Measurements from ENCODE around the gene UFD1. TPM values are rescaled to one million over a fixed set of nuclear protein-coding genes. Genes with fewer than 3 reads are reported as not detected.

The UFD1 gene
- total and polyA plus RNA-seq, 2 donors (not counting 1 experiment from before 2014, with no cell fraction given): 43.5 to 70.1 TPM

DNA sequence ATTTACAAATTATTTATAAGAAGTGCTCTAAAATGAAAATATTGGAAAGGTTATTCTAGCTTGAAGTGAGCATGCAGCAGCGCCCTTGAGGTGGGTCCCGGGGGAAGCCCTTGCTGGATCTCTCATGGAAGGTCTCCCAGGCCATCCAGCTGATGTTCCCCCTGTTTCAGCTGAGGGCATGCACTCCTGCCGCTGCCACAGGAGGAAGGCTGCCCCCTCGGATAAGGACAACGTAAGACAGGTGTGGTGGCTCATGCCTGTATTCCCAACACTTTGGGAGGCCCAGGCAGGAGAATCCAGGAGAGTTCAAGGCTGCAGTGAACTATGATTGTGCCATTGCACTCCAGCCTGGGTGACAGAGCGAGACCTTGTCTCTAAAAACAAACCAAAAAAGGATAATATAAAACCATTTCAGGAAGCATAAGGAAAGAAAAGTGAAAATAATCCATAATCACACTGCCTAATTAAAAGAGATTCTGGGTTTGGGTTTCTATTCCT is 15.7 kb upstream of the UFD1 start:
- H4K20me1 ChIP-seq (ENCODE audit: control insufficient read depth, insufficient read depth, low read length, poor library complexity, severe bottlenecking): no peaks in the 10 kb centered on the region
- DNase-seq: no peak
- no peak overlapping the region for H3K4me2 ChIP-seq (replicated peaks; ENCODE audit: low read depth, low read length, poor library complexity, severe bottlenecking)
- H3K4me3 ChIP-seq (ENCODE audit: control extremely low read depth in 1 of 5, extremely low read depth in 1 of 5, insufficient read depth in 1 of 5, low read depth in 2 of 5, low read length in 4 of 5): no peak overlapping the region
- Mint-ChIP-seq H3K27me3 (no peaks in the 10 kb centered on the region), H3K4me1 (no peaks in the 10 kb centered on the region), H3K27ac (no peak overlapping the region), H3K9me3 (ENCODE audit: insufficient read depth) (no peaks in the 10 kb centered on the region), H3K4me3 (no peak overlapping the region)
- H2AFZ ChIP-seq (ENCODE audit: insufficient read depth, low read depth, low read length, poor library complexity, severe bottlenecking): no peak overlapping the region
- H3K27me3 ChIP-seq (replicated peaks in 1 of 4; ENCODE audit: control extremely low read depth in 1 of 4, control insufficient read depth in 3 of 4, insufficient read depth in 4 of 4, low read length in 3 of 4): no peaks in the 10 kb centered on the region
- intact Hi-C loops (cut with micrococcal nuclease): no loop called here
- H3K9ac ChIP-seq (ENCODE audit: low read length): no peak overlapping the region
- ATAC-seq (ENCODE audit: low read depth): no peak
- ChIA-PET CTCF (interaction anchor here (1.0 to 1.9 kb wide), 2 partner anchors 136 to 139 kb away, joined by 3 to 5 read pairs; no protein-coding TSS in a partner anchor), POLR2A (no interaction called here)
- H3K36me3 ChIP-seq (replicated peaks in 1 of 2; ENCODE audit: control extremely low read depth in 1 of 2, control insufficient read depth in 1 of 2, extremely low read depth in 1 of 2, insufficient read depth in 2 of 2, low read length in 1 of 2): no peaks in the 10 kb centered on the region
- TF ChIP-seq CTCF (IDR thresholded peaks at IDR 0.05): no peak
- TF ChIP-seq EZH2 (IDR thresholded peaks at IDR 0.05; ENCODE audit: borderline replicate concordance, insufficient read depth, low read depth, low read length, poor library complexity, severe bottlenecking): no peak
- H3K9me3 ChIP-seq (ENCODE audit: control extremely low read depth in 1 of 3, control insufficient read depth in 2 of 3, insufficient read depth in 1 of 3, low read length in 2 of 3): no peaks in the 10 kb centered on the region
- H3K4me1 ChIP-seq (ENCODE audit: control insufficient read depth in 2 of 2, insufficient read depth in 2 of 2, low read length in 2 of 2): no peaks in the 10 kb centered on the region
- H3K27ac ChIP-seq (ENCODE audit: low read length in 2 of 2): no peak overlapping the region
- WGBS (ENCODE audit: insufficient coverage): 98% methylated on average over 5 of the region's 6 CpGs
- H3K79me2 ChIP-seq (ENCODE audit: control insufficient read depth, insufficient read depth, low read length): no peaks in the 10 kb centered on the region

- Mint-ChIP-seq H3K4me1 (no peaks in the 10 kb centered on the region), H3K27me3 (no peaks in the 10 kb centered on the region), H3K27ac (no peak overlapping the region), H3K9me3 (ENCODE audit: insufficient read depth) (no peaks in the 10 kb centered on the region), H3K4me3 (no peak overlapping the region)
- intact Hi-C loops (cut with micrococcal nuclease): no loop called here
- H3K79me2 ChIP-seq (ENCODE audit: control insufficient read depth, insufficient read depth, low read length): no peaks in the 10 kb centered on the region
- WGBS (ENCODE audit: insufficient coverage): 100% methylated on average over 7 of the region's 8 CpGs
- H3K36me3 ChIP-seq (replicated peaks in 1 of 2; ENCODE audit: control extremely low read depth in 1 of 2, control insufficient read depth in 1 of 2, extremely low read depth in 1 of 2, insufficient read depth in 2 of 2, low read length in 1 of 2): no peaks in the 10 kb centered on the region
- no peak overlapping the region for H3K27ac ChIP-seq (ENCODE audit: low read length in 2 of 2)
- H3K4me1 ChIP-seq (ENCODE audit: control insufficient read depth in 2 of 2, insufficient read depth in 2 of 2, low read length in 2 of 2): no peaks in the 10 kb centered on the region
- H3K4me3 ChIP-seq (ENCODE audit: control extremely low read depth in 1 of 5, extremely low read depth in 1 of 5, insufficient read depth in 1 of 5, low read depth in 2 of 5, low read length in 4 of 5): no peak overlapping the region
- no peak overlapping the region for H3K4me2 ChIP-seq (replicated peaks; ENCODE audit: low read depth, low read length, poor library complexity, severe bottlenecking)
- H2AFZ ChIP-seq (ENCODE audit: insufficient read depth, low read depth, low read length, poor library complexity, severe bottlenecking): no peak overlapping the region
- no peaks in the 10 kb centered on the region for H3K27me3 ChIP-seq (replicated peaks in 1 of 4; ENCODE audit: control extremely low read depth in 1 of 4, control insufficient read depth in 3 of 4, insufficient read depth in 4 of 4, low read length in 3 of 4)
- no peak for DNase-seq
- ATAC-seq (ENCODE audit: low read depth): no peak
- no peak overlapping the region for H3K9ac ChIP-seq (ENCODE audit: low read length)
- ChIA-PET CTCF (interaction anchor here (1.0 to 1.9 kb wide), 2 partner anchors 136 to 140 kb away, joined by 3 to 5 read pairs; no protein-coding TSS in a partner anchor), POLR2A (no interaction called here)
- no peaks in the 10 kb centered on the region for H3K9me3 ChIP-seq (ENCODE audit: control extremely low read depth in 1 of 3, control insufficient read depth in 2 of 3, insufficient read depth in 1 of 3, low read length in 2 of 3)
- H4K20me1 ChIP-seq (ENCODE audit: control insufficient read depth, insufficient read depth, low read length, poor library complexity, severe bottlenecking): no peaks in the 10 kb centered on the region
- TF ChIP-seq EZH2 (IDR thresholded peaks at IDR 0.05; ENCODE audit: borderline replicate concordance, insufficient read depth, low read depth, low read length, poor library complexity, severe bottlenecking) (no peak), CTCF (IDR thresholded peaks at IDR 0.05) (no peak)
These were observed 15.1 kb upstream of the UFD1 start for GRCh38 chr22:19494001-19494560.
